GM12864 (cell line): Measurements from ENCODE around the gene DEDD2.

Experiments
- DNase-seq: peaks from one replicate; pipeline ENCODE4 v3.0.0-alpha.2; 2011; ENCODE audit warnings: low read depth
- H3K4me3 ChIP-seq: 2 replicates; pipeline ENCODE4 v1.5.1; 2011; ENCODE audit warnings: mild to moderate bottlenecking, low read depth, low read length, control low read depth
- TF ChIP-seq, protein P1 (sequence below): IDR thresholded peaks from 2 replicates; pipeline ENCODE4 v1.5.1; 2011; ENCODE audit warnings: low read depth, mild to moderate bottlenecking, moderate library complexity, low read length, control low read depth, inconsistent platforms; ENCODE audit errors: missing control alignments

The DEDD2 gene

GRCh38 chr19:42174188-42174587 lies 43.3 kb downstream of the DEDD2 start:
- H3K4me3 ChIP-seq: no peak overlapping the region
- DNase-seq: no peak
- TF ChIP-seq, protein P1, sequence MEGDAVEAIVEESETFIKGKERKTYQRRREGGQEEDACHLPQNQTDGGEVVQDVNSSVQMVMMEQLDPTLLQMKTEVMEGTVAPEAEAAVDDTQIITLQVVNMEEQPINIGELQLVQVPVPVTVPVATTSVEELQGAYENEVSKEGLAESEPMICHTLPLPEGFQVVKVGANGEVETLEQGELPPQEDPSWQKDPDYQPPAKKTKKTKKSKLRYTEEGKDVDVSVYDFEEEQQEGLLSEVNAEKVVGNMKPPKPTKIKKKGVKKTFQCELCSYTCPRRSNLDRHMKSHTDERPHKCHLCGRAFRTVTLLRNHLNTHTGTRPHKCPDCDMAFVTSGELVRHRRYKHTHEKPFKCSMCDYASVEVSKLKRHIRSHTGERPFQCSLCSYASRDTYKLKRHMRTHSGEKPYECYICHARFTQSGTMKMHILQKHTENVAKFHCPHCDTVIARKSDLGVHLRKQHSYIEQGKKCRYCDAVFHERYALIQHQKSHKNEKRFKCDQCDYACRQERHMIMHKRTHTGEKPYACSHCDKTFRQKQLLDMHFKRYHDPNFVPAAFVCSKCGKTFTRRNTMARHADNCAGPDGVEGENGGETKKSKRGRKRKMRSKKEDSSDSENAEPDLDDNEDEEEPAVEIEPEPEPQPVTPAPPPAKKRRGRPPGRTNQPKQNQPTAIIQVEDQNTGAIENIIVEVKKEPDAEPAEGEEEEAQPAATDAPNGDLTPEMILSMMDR: no peak

GRCh38 chr19:42173695-42174094 lies 43.8 kb downstream of the DEDD2 start:
- no peak for DNase-seq
- H3K4me3 ChIP-seq: no peak overlapping the region
- TF ChIP-seq, protein P1: no peak

DNA sequence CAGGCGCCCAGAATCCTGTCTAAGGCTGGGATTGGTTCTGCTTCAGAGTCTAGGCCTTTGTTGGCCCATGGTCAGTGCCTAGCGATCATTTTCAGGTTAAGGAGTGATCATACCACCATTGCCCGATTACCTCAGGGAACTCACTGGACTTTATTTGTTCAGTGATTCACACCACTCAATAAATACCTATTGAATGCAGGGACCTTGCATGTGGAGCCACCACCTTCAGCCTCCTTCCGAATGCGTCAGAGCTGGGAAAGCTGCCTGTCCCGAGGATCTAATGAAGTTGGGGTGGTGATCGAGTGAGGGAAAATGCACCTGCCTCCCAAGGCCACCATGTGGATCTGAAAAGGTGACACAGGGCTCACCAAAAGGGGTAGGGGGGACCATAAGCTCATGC lies 45.2 kb downstream of the DEDD2 start:
- no peak overlapping the region for H3K4me3 ChIP-seq
- no peak for DNase-seq
- TF ChIP-seq, protein P1: no peak

- no peak for DNase-seq
- H3K4me3 ChIP-seq: no peak overlapping the region
- TF ChIP-seq, protein P1: no peak
Measured at GRCh38 chr19:42170715-42171114, 46.8 kb downstream of the DEDD2 start.

- no peak for DNase-seq
- H3K4me3 ChIP-seq: no peak overlapping the region
- TF ChIP-seq, protein P1: no peak
Measured at GRCh38 chr19:42169486-42170413, 47.7 kb downstream of the DEDD2 start.

GRCh38 chr19:42168206-42168605 lies 49.3 kb downstream of the DEDD2 start:
- no peak for DNase-seq

More at GRCh38 chr19:42168206-42168605, 49.3 kb downstream of the DEDD2 start:
- TF ChIP-seq, protein P1: no peak
- H3K4me3 ChIP-seq: no peak overlapping the region
